Ovary (tissue), 9 donors: Measurements from ENCODE around the gene ALG14. TPM values are rescaled to one million over a fixed set of nuclear protein-coding genes. Genes with fewer than 3 reads are reported as not detected.

Source experiments
- DNase-seq, 5 donors: peaks; one replicate each; pipeline ENCODE4 v3.0.0-alpha.2; 2019 to 2020
- H3K27ac ChIP-seq, 2 donors: fragments of 200-600 bp; one replicate each; pipeline versions ENCODE4 v1.5.1 to v1.8.0; 2019 to 2022
- H3K27me3 ChIP-seq: fragments of 200-600 bp; one replicate; pipeline ENCODE4 v1.8.0; 2022
- H3K36me3 ChIP-seq: fragments of 200-600 bp; sonication (generic); one replicate; pipeline ENCODE4 v1.5.1; 2019
- H3K4me1 ChIP-seq: one replicate; pipeline ENCODE4 v1.8.1; 2013; ENCODE audit warnings: mild to moderate bottlenecking, moderate library complexity; ENCODE audit not compliant: insufficient read depth
- H3K4me3 ChIP-seq: fragments of 200-600 bp; sonication (generic); one replicate; pipeline ENCODE4 v1.5.1; 2017
- H3K9me3 ChIP-seq, 2 donors: fragments of 200-600 bp in 1 of 2; sonication (generic) in 1 of 2; one replicate each; pipeline versions ENCODE4 v1.5.1 to v1.8.1; 2013 to 2019; ENCODE audit warnings: mild to moderate bottlenecking in 1 of 2, moderate library complexity in 1 of 2
- EP300 ChIP-seq: sonication (generic); formaldehyde crosslinking; IDR thresholded peaks from one replicate; pipeline ENCODE4 v1.6.1; 2017; ENCODE audit warnings: antibody characterized with exemption
- POLR2A ChIP-seq: fragments of 450-650 bp; IDR thresholded peaks from one replicate; pipeline ENCODE4 v1.6.1; 2017; ENCODE audit warnings: antibody characterized with exemption, mild to moderate bottlenecking, moderate library complexity
- WGBS, 3 donors: extraction: QIAGEN DNeasy Blood & Tissue Kit in 1 of 3; methylation state at CpG; one replicate each; pipeline versions ENCODE4 v1.1.5 to v1.1.7; 2013 to 2017; 5-methylcytosine and 5-hydroxymethylcytosine counted together
- intact Hi-C, 4 donors: fragments of 100-400 bp; cut with DNase I; formaldehyde crosslinking; loops; one replicate each; pipeline versions ENCODE4 v1.11.0 to v1.15.1; 2022 to 2023
- polyA plus RNA-seq, 2 donors: library from polyadenylated mRNA; stranded (reverse); fragments of 200-250 nt in 1 of 2; fragments of 350-450 nt in 1 of 2; fragmentation: Illumina TruSeq in 1 of 2; extraction: RNeasy Lipid Tissue Mini Kit (QIAGEN cat#74804) in 1 of 2; gene quantifications; one replicate each; pipeline ENCODE4 v1.2.3, GENCODE V29; 2013 to 2014
- total RNA-seq, 7 donors: library from RNA; depleted of rRNA in 2 of 7; stranded (reverse); fragments of >200 nt in 2 of 7; fragmentation: NEBNext Ultra II Directional in 3 of 7; extraction: Animal tissue kit (Norgen Biotek cat#: 25700) in 3 of 7; gene quantifications; one replicate each; pipeline versions ENCODE4 v1.1.0 to v1.2.4, GENCODE V29; 2016 to 2023
- TF ChIP-seq, protein P1 (sequence below), 3 donors: fragments of 450-650 bp in 2 of 3; fragments of 200-600 bp in 1 of 3; IDR thresholded peaks; one replicate each; pipeline versions ENCODE4 v1.5.1 to v1.8.0; 2016 to 2022; ENCODE audit warnings: antibody characterized with exemption in 3 of 3, mild to moderate bottlenecking in 1 of 3
- donor health status: DM: no; HTN: no; CAD: no; lungs with moderate emphysema.
- donor health status: DM: no; HTN: no; CAD: no.
- donor health status: Bipolar disorder and iron deficiency.
- donor health status: DM: yes; HTN: yes; CAD: no.
- donor health status: DM: no; HTN: no; CAD: no.
- donor health status: DM: yes; HTN: yes; CAD: no.

ALG14 gene
- total and polyA plus RNA-seq, 9 donors, result 1.2 to 16.3 (median 3.6) TPM

GRCh38 chr1:94986783-94987182 is 86.0 kb downstream of the ALG14 start:
- no peaks in the 10 kb centered on the region for H3K4me1 ChIP-seq
- H3K27me3 ChIP-seq, result no peaks in the 10 kb centered on the region
- intact Hi-C loops, result no loop called here
- H3K36me3 ChIP-seq, result no peaks in the 10 kb centered on the region
- no peak overlapping the region for H3K4me3 ChIP-seq
- no peaks in the 10 kb centered on the region for H3K9me3 ChIP-seq
- DNase-seq, result no peak
- H3K27ac ChIP-seq, result no peak overlapping the region
- WGBS, 3 donors, result 89 to 99% (median 90%) methylated on average over 6 of the region's 6 CpGs
- no peak for TF ChIP-seq EP300
- no peak for TF ChIP-seq POLR2A
- TF ChIP-seq, protein P1, sequence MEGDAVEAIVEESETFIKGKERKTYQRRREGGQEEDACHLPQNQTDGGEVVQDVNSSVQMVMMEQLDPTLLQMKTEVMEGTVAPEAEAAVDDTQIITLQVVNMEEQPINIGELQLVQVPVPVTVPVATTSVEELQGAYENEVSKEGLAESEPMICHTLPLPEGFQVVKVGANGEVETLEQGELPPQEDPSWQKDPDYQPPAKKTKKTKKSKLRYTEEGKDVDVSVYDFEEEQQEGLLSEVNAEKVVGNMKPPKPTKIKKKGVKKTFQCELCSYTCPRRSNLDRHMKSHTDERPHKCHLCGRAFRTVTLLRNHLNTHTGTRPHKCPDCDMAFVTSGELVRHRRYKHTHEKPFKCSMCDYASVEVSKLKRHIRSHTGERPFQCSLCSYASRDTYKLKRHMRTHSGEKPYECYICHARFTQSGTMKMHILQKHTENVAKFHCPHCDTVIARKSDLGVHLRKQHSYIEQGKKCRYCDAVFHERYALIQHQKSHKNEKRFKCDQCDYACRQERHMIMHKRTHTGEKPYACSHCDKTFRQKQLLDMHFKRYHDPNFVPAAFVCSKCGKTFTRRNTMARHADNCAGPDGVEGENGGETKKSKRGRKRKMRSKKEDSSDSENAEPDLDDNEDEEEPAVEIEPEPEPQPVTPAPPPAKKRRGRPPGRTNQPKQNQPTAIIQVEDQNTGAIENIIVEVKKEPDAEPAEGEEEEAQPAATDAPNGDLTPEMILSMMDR (IDR thresholded peaks at IDR 0.05), result no peak

GRCh38 chr1:94983171-94983739 is 89.5 kb downstream of the ALG14 start:
- intact Hi-C loops, result no loop called here
- H3K27ac ChIP-seq, result no peak overlapping the region
- no peak overlapping the region for H3K4me3 ChIP-seq
- no peaks in the 10 kb centered on the region for H3K27me3 ChIP-seq
- whole genome bisulfite sequencing, 3 donors, result 46 to 57% (median 49%) methylated on average over 7 of the region's 7 CpGs
- H3K36me3 ChIP-seq, result no peaks in the 10 kb centered on the region
- no peak for DNase-seq
- no peak for TF ChIP-seq EP300
- TF ChIP-seq POLR2A, result no peak
- TF ChIP-seq, protein P1 (IDR thresholded peaks at IDR 0.05), result no peak
- H3K4me1 ChIP-seq, result no peaks in the 10 kb centered on the region
- no peaks in the 10 kb centered on the region for H3K9me3 ChIP-seq

DNA sequence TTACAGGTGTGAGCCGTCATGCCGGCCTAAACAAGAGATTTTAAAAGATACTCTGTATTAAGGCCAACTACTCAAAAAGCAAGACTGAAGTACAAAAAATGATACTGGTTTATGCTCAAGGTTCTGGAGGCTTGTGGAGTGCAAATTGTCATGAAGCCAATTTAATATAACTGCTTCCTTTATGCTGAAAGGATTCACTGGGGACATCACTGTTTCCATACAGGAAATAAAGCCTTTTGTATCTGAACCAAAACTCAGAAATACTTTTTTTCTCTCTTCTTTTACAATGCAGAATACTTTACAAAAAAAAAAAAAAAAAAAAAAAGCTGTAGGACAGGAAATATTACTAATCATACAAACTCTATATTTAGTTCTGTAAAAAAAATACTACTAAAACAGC is 90.4 kb downstream of the ALG14 start:
- H3K27ac ChIP-seq, result no peak overlapping the region
- no peaks in the 10 kb centered on the region for H3K4me1 ChIP-seq
- no peak overlapping the region for H3K4me3 ChIP-seq
- intact Hi-C loops, result no loop called here
- 85 to 98% (median 87%) methylated on average over 2 of the region's 2 CpGs for WGBS, 3 donors
- TF ChIP-seq POLR2A, result no peak
- TF ChIP-seq, protein P1 (IDR thresholded peaks at IDR 0.05), result no peak
- no peak for TF ChIP-seq EP300
- H3K27me3 ChIP-seq, result no peaks in the 10 kb centered on the region
- DNase-seq, result no peak
- no peaks in the 10 kb centered on the region for H3K9me3 ChIP-seq
- no peaks in the 10 kb centered on the region for H3K36me3 ChIP-seq

DNA sequence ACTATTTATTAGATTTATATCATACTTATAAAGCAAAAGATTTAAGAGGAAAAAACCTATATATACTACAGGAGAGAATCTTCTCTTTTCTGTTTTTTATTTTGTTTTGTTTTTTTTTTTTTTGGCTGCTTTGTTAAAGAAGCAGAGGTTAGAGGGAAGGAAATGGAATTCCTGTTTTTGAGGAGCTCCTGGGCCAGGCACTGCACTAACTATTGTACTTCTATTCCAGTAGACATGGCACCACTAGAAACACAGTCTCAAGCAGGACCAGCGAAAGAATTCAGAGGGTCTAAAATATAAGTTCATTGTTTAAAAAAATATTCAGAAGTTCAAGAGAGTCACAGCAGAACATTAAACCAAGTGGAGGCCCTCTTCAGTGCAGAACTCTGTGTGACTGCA is 91.2 kb downstream of the ALG14 start:
- TF ChIP-seq, protein P1 (IDR thresholded peaks at IDR 0.05), result no peak
- TF ChIP-seq EP300 (no peak), POLR2A (no peak)
- no peak for DNase-seq
- no peaks in the 10 kb centered on the region for H3K27me3 ChIP-seq
- 90 to 96% (median 95%) methylated on average over 1 of the region's 1 CpG for WGBS, 3 donors
- no peak overlapping the region for H3K27ac ChIP-seq
- intact Hi-C loops, result no loop called here
- no peaks in the 10 kb centered on the region for H3K36me3 ChIP-seq
- no peaks in the 10 kb centered on the region for H3K9me3 ChIP-seq
- no peaks in the 10 kb centered on the region for H3K4me1 ChIP-seq
- no peak overlapping the region for H3K4me3 ChIP-seq
